ENCODE measurements around the gene CTU2. TPM values are rescaled to one million over a fixed set of nuclear protein-coding genes. Genes with fewer than 3 reads are reported as not detected.

Gene CTU2
- total and polyA plus RNA-seq, 2 donors from 2014 or later: 11.1 to 18.8 TPM

DNA sequence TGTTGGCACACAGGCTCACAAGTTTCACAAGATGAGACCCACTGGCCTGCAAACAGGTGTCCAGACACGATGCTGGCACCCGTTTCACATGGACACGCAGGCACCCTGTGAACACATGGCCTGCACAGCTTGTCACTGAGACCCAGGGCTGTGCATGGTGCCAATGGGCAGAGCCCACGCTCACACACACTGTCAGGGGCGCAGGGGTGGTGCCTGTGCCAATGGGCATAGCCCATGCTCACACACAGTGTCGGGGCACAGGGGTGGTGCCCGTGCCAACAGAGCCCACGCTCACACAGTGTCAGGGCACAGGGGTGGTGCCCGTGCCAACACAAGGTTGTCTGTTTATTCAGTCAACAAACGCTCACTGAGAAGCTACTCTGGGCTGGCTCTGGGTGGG, 29.3 kb downstream of the CTU2 start:
- no peaks in the 10 kb centered on the region for H3K27me3 ChIP-seq (ENCODE audit: control insufficient read depth, insufficient read depth, low read length)
- no peak overlapping the region for H3K4me3 ChIP-seq (ENCODE audit: low read length in 3 of 3)
- TF ChIP-seq CTCF (IDR thresholded peaks at IDR 0.05; ENCODE audit: borderline replicate concordance, extremely low read depth, insufficient read depth): no peak
- no peak overlapping the region for H3K9ac ChIP-seq (ENCODE audit: low read length in 3 of 3)
- no peak overlapping the region for H3K27ac ChIP-seq (ENCODE audit: low read depth in 2 of 2, low read length in 2 of 2)
- no peaks in the 10 kb centered on the region for H3K9me3 ChIP-seq (ENCODE audit: control insufficient read depth in 2 of 3, insufficient read depth in 1 of 3, low read length in 3 of 3)
- H3K36me3 ChIP-seq (ENCODE audit: control insufficient read depth in 2 of 3, insufficient read depth in 3 of 3, low read length in 3 of 3): peaks cover 0 to 19% (median 18%) of the 10 kb centered on the region in 3 donors
- intact Hi-C loops (cut with DNase I): loop anchor here (5.0 kb wide), 1 partner anchor 47 kb away; no protein-coding TSS in a partner anchor
- FAIRE-seq (no peak), DNase-seq (no peak)
- H3K4me1 ChIP-seq (ENCODE audit: control insufficient read depth in 2 of 3, insufficient read depth in 2 of 3, low read depth in 1 of 3, low read length in 3 of 3): peaks cover 0 to 7% (median 0%) of the 10 kb centered on the region in 3 donors

GRCh38 chr16:88736088-88736487, 29.8 kb downstream of the CTU2 start:
- intact Hi-C loops (cut with DNase I): loop anchor here (5.0 kb wide), 1 partner anchor 46 kb away; no protein-coding TSS in a partner anchor

GRCh38 chr16:88736496-88736895, 30.2 kb downstream of the CTU2 start:
- H3K36me3 ChIP-seq (ENCODE audit: control insufficient read depth in 2 of 3, insufficient read depth in 3 of 3, low read length in 3 of 3): peaks cover 0 to 13% (median 12%) of the 10 kb centered on the region in 3 donors
- TF ChIP-seq CTCF (IDR thresholded peaks at IDR 0.05; ENCODE audit: borderline replicate concordance, extremely low read depth, insufficient read depth): no peak
- H3K4me3 ChIP-seq (ENCODE audit: low read length in 3 of 3): no peak overlapping the region
- intact Hi-C loops (cut with DNase I): loop anchor here (5.0 kb wide), 1 partner anchor 46 kb away; no protein-coding TSS in a partner anchor
- FAIRE-seq: no peak
- H3K27ac ChIP-seq (ENCODE audit: low read depth in 2 of 2, low read length in 2 of 2): no peak overlapping the region
- no peak for DNase-seq
- no peaks in the 10 kb centered on the region for H3K9me3 ChIP-seq (ENCODE audit: control insufficient read depth in 2 of 3, insufficient read depth in 1 of 3, low read length in 3 of 3)
- H3K4me1 ChIP-seq (ENCODE audit: control insufficient read depth in 2 of 3, insufficient read depth in 2 of 3, low read depth in 1 of 3, low read length in 3 of 3): peaks cover 0 to 7% (median 0%) of the 10 kb centered on the region in 3 donors
- no peak overlapping the region for H3K9ac ChIP-seq (ENCODE audit: low read length in 3 of 3)
- no peaks in the 10 kb centered on the region for H3K27me3 ChIP-seq (ENCODE audit: control insufficient read depth, insufficient read depth, low read length)

More at GRCh38 chr16:88736088-88736487, 29.8 kb downstream of the CTU2 start:
- H3K9me3 ChIP-seq (ENCODE audit: control insufficient read depth in 2 of 3, insufficient read depth in 1 of 3, low read length in 3 of 3): no peaks in the 10 kb centered on the region
- no peak for TF ChIP-seq CTCF (IDR thresholded peaks at IDR 0.05; ENCODE audit: borderline replicate concordance, extremely low read depth, insufficient read depth)
- H3K4me1 ChIP-seq (ENCODE audit: control insufficient read depth in 2 of 3, insufficient read depth in 2 of 3, low read depth in 1 of 3, low read length in 3 of 3): peaks cover 0 to 7% (median 0%) of the 10 kb centered on the region in 3 donors
- FAIRE-seq (no peak), DNase-seq (no peak)
- peaks cover 0 to 16% (median 16%) of the 10 kb centered on the region in 3 donors for H3K36me3 ChIP-seq (ENCODE audit: control insufficient read depth in 2 of 3, insufficient read depth in 3 of 3, low read length in 3 of 3)
- no peak overlapping the region for H3K9ac ChIP-seq (ENCODE audit: low read length in 3 of 3)
- H3K27me3 ChIP-seq (ENCODE audit: control insufficient read depth, insufficient read depth, low read length): no peaks in the 10 kb centered on the region
- H3K4me3 ChIP-seq (ENCODE audit: low read length in 3 of 3): no peak overlapping the region
- H3K27ac ChIP-seq (ENCODE audit: low read depth in 2 of 2, low read length in 2 of 2): no peak overlapping the region

All from kidney (tissue), 14 donors.